GM18951 (cell line): Measurements from ENCODE around the gene EBNA1BP2.
"Not testable (repeated sequence)": the region's sequence is repeated elsewhere in the genome, so short reads cannot be mapped to it uniquely, and the experiment has no call there.

Source experiments
- POLR2A ChIP-seq: IDR thresholded peaks from 4 replicates; pipeline ENCODE4 v1.6.1; 2011; ENCODE audit warnings: mild to moderate bottlenecking; ENCODE audit not compliant: insufficient read length, insufficient read depth; ENCODE audit errors: extremely low read depth
- in situ Hi-C: fragments of 300-500 bp; cut with MboI; formaldehyde crosslinking; loops from one replicate; pipeline ENCODE4 v1.12.0; 2022; ENCODE audit warnings: low sequenced_read_pairs, mixed read lengths, inconsistent platforms; ENCODE audit not compliant: unreplicated experiment

The EBNA1BP2 gene

GRCh38 chr1:43171876-43172526, at the start of gene EBNA1BP2, which contains the start of gene CFAP57:
Gene EBNA1BP2 (minus strand): TSS chr1:43172290. CDS start chr1:43172118, 172 bp downstream.
Gene CFAP57 (plus strand): TSS chr1:43172330. CDS start chr1:43172754, 424 bp downstream.
- in situ Hi-C loops: no loop called here
- peak; percentile 87 for TF ChIP-seq POLR2A

- TF ChIP-seq POLR2A: no peak
- in situ Hi-C loops: no loop called here
Measured at GRCh38 chr1:43221797-43222196, 49.7 kb upstream of the EBNA1BP2 start.

GRCh38 chr1:43220905-43221778, 49.1 kb upstream of the EBNA1BP2 start:
- TF ChIP-seq POLR2A: no peak
- in situ Hi-C loops: no loop called here

- no peak for TF ChIP-seq POLR2A
- in situ Hi-C loops: no loop called here
Measured at GRCh38 chr1:43217747-43218146, 45.7 kb upstream of the EBNA1BP2 start.

GRCh38 chr1:43214501-43215444, 42.7 kb upstream of the EBNA1BP2 start:
- in situ Hi-C loops: no loop called here
- no peak for TF ChIP-seq POLR2A

GRCh38 chr1:43208277-43208676, 36.2 kb upstream of the EBNA1BP2 start:
- in situ Hi-C loops: not testable (repeated sequence)

- no peak for TF ChIP-seq POLR2A
- in situ Hi-C loops: no loop called here
Measured at GRCh38 chr1:43207229-43207853, 35.3 kb upstream of the EBNA1BP2 start.

- in situ Hi-C loops: no loop called here
- TF ChIP-seq POLR2A: no peak
Measured at GRCh38 chr1:43206600-43207228, 34.6 kb upstream of the EBNA1BP2 start.

- in situ Hi-C loops: no loop called here
- TF ChIP-seq POLR2A: no peak
Measured at GRCh38 chr1:43205671-43206070, 33.6 kb upstream of the EBNA1BP2 start.

- no peak for TF ChIP-seq POLR2A
- in situ Hi-C loops: no loop called here
Measured at GRCh38 chr1:43204394-43204793, 32.3 kb upstream of the EBNA1BP2 start.

- no peak for TF ChIP-seq POLR2A
- in situ Hi-C loops: no loop called here
Measured at GRCh38 chr1:43203859-43204258, 31.8 kb upstream of the EBNA1BP2 start.

GRCh38 chr1:43199093-43199726, 27.1 kb upstream of the EBNA1BP2 start:
- TF ChIP-seq POLR2A: no peak
- in situ Hi-C loops: no loop called here
